Fibroblast of skin of back (primary cell): ENCODE data around the gene INAFM2.

ENCODE experiments used
- DNase-seq: peaks from one replicate; pipeline ENCODE4 v3.0.0-alpha.2; 2013

Gene INAFM2

DNA sequence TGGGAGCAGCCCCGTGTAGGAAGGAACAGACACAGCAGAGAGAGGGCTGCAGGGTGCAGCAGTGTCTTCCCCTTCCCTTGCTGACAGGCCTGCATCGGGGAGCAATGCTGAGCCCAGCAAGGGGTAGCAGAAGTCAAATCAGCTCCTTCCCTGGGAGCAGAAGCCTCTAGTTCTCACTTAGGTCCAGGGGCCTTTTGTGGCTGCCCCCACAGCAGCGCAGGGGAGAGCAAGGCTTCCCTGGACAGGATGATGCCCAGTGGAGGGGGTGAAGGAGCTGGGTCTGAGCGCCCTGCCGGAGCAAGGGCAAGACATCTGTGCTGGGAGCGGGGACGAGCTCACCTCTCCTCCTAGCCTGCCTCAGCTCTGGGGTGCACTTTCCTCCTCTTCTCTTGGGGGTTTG is 16.6 kb upstream of the INAFM2 start:
- DNase-seq: no peak

DNA sequence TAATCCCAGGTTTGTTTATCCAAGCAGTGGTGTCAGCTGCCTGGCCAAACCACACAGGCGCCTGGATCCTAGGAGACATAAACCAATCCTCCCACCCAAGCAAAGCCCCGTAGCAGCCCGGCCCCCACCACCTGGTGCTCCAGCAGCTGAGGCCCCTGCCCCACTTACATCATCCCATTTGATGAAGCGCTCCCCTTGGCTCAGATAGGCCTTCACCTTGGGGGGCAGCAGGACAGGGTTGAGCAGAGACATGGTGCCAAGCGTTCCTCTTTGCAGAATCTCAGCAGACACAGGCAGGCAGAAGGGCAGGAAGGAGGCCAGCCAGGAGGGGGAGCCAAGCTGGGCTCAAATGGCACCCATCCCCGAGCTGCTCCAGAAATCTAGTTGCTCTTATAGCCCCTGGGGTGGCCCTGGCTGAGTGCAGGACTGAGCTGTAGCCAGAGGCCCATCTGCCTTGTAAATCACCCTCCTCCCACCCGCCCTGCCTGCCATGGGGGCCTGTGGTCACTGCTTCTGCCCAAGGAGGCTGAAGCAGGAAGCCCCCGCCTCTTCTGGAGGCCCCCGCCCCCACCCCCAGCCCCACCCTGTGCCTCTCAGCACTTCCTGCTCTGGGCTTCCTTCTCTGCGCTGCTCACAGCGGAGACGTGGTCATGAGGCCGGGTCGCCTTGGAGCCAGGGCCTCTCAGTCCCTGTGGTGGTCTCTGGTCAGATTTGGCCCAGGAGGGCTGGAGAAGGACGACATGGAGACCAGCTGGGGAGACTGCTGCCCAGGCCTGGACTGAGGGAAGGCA is 15.9 kb upstream of the INAFM2 start, which contains the start of gene PLCB2:
Gene PLCB2, minus strand, starts transcription at position 515 of the 791 bp plus-strand sequence. Its CDS starts 263 bp downstream, at position 252.
- DNase-seq: no peak

DNA sequence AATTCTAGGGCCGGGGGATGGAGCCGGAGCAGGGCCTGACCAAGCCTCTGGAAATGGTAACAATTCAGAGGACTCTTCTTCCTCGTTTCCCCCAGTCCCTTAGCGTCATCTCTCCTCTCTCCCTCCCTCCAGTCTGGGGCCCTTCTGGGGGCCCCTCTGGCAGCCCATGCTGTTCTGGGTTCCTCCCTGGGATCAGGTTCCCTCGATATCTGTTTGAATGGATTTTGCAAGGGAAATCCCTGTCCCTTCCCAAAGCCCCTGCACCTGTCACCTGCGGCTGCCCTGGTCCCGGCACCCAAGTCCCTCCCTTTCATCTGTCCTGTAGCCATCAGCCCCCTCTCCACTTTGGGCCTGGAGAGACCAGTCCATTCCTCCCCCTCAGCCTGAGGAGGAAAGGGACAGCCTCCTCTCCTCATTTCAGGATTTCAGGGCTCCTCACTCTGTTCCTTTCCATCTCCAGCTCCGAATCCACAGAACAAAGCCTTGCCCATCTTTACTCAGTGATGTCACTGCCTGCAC is 14.1 kb upstream of the INAFM2 start:
- no peak for DNase-seq

DNA sequence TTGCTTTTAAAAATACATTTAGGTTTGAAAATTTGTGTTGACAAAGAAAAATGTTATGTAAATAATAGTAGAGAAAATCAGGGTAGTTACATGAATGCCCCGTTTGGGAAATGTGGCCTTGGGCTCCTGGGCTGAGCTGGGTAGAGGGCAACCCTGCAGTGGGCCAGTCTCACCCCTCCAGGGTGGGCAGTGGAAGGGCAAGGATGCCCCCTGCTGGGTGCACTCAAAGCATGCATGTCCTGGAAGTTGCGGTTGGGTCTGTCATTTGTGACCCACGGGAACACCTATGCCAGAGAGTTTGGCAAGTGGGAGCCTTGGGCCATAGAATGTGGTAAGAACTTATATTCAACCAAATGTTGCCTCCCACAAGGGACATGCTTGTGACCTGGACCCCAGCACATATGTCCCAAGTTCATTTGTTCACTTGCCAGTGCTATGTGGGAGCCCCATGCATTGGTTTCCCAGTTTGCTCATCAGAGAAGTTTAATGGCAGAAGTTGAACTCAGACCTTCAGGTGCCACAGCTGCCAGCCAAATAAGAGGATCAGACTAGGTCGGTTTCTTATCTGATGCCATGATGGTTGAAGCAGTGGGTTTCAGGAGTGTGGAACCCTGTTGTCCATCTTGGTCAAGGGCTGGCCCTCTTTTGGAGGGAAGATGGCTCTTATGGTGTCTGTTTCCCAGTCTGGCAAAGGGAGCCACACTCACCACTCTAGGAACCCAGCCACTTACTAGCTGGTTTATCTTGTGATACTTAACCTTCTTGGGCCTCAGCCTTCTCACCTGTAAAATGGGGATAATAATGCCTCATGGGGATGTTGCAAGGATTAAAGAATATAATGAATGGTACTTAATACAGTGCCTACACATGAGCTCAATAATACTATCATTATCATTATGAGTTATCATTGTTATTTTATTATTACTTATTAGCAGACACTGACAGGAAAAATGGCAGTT is 13.2 kb upstream of the INAFM2 start:
- DNase-seq: no peak

DNA sequence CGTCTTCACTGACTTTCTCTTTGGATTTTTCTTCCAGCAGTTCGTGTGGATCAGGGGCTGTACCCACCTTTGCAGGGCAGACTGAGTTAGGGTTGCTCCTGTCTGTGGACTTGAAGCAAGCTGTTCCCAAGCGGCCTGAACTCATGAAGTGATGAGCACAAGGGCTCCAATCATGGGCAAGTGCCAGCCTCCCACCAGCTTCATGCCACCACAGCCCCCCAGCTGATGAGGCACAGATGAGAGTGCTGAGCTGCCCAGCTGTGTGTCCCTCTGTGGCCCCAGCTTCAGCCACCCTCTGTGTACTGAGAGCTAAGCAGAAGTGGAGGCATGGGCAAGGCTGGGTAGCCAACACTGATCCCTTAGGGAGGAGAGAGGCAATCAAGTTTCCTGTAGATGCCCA is 12.5 kb upstream of the INAFM2 start:
- no peak for DNase-seq

DNA sequence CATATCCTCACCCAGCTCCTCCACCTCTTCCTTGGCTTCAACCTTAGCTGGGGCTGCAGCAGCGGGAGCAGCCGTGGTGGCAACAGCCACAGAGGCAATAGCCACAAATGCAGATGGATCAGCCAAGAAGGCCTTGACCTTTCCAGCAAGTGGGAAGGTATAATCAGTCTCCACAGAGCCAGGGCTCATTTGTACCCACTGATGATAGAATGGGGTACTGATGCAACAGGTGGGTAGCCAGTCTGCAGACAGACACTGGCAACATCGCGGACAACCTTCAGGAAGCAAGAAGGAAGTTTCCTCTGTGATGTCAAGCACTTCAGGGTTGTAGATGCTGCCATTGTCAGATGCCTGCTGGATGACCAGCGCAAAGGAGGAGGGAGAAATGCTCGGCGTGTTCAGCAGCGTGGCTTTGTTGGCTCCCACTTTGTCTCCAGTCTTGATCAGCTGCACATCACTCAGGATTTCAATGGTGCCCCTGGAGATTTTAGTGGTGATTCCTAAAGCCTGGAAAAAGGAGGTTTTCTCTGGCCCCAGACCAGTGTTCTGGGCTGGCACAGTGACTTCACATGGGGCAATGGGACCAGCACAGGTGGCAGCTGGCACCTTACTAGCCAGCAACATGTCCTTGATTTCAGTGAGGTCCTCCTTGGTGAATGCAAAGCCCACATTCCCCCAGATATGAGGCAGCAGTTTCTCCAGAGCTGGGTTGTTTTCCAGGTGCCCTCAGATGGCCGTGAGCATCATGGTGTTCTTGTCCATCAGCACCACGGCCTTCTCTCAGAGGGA is 10.9 kb upstream of the INAFM2 start:
- DNase-seq: no peak

DNA sequence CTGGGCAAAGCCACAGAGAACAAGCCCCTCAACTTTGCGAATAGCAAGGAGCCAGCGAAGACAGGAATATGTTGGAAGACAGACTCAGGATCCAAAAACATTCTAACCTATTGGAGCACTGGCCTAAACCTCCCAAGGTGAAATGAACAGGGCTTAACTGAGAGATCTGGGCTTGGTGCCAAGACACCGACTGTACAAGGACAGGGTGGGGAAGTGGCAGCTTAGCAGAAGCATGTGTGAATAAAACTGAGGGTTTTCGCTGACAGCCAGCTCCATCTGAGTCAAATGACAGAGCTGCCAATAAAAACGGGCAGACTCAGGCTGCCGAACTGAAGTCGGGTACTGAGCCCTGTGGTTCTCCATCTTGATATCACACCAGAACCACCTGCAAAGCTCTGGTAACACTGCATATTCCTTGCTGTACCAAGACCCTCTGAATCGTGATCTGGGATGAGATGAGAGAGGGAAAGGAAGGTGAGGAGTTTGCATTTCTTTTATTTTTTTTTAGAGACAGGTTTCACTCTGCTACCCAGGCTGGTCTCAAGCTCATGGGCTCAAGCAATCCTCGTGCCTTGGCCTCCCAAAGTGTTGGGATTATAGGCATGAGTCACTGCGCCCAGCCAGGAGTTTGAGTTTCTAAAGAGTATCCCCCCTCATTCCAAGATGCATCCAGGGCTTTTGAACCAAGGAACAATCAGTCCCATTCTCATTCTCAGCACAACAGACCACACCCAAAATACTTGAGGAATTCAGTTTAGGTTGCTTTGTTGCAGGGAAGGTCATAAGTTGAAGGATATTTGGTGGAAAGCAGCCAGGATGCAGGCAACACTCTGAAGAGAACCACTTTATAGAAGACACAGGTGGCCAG is 9.7 kb upstream of the INAFM2 start:
- peak; percentile 59 for DNase-seq

DNA sequence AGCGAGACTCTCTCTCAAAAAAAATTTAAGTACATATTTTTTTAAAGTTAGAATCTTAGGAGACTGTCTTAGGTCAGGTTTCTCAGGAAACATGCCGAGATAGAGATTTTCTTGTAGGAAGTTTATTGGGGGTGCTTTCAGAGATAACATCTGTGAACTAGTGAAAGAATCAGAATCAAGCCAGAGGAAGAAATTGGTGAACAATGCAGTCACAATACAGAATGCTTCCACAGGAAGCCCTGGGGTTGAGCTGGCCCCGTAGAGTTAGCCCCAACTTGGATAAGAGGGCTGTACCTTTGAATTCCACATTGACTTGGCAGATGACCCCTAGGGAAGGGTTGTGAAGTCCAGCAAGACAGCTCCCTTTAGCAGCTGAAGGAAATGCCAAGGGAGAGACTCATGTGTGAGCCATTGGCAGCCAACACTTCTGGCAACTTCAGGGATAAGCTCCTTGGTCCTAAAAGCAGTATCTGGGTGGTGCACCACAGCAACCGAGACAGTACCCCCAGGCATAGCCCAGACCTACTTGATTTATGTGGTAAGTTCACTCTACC is 8.7 kb upstream of the INAFM2 start:
- peak; percentile 71 for DNase-seq

DNA sequence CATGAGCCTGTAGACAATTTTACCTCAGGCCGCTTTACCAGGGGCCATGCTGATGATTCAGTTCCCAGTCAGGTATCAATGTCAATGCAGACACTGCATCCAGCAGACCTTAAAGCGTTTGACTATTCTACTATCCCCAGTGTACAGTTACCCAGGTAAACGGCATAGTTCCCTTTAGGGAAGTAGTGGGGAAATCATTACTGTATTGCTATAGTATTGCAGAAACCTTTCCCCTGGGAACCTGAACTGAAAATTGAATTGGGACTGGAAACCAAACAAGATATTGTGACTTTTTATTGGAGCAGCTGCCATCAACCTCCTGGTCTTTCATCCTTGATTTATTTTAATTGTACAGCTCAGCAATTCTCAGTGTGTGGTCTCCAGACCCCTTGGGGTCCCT is 6.6 kb upstream of the INAFM2 start:
- DNase-seq: no peak

DNA sequence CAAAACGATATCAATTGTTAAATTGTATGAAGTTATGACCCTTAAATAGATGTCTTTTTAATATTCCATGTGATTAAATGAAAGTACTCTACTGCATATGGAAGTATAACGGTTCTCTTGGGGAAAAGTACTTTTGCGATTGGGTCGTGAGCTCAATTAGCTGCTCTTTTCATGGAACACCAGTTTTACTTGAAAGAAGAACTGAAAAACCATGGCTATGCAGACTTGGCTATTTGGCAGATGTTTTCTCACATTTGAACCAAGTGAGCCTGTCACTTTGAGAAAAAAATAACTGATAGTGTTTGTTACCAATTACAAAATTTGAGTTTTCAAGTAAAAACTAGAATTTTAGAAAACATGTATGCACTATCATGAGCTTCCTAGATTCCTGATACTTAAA is 5.9 kb upstream of the INAFM2 start:
- DNase-seq: no peak

DNA sequence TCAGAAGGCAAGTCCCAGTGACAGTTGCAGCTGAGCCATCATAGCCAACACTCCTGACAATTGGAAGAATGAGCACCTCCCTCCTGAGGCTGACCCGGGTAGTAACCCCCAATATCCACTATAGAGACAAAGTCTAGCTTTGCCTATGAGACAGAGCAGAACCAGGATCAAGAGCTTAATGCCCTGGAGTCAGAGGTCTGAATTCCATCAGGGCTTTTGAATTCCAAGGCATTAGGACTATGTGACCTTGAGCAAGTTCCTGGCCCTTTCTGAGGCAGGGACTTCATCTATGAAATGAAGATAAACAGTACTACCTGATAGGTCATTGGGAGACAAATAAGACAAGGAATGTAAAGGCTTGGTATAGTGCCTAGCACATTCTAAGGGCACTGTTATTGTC is 3.1 kb upstream of the INAFM2 start:
- DNase-seq: no peak

DNA sequence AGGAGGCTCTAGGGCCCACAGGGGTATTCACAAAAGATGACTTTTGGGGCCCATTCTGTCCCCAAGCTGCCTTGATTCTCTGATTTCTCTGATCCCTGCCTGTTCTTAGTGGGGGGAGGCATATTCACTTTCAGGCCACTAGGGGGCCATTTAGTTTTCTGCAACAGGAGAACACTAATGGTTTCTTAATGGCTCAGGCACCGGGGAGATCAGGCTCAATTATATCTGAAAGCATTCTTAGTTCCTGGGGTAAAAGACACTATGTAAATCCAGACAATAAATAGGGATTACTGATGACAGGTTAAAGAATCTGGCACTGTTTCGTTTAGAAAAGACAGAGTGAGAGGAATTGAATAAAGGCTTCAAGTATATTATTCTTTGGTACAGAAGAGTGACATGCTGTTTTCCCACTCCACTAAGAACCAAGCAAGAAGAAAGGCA is 2.5 kb upstream of the INAFM2 start:
- peak; percentile 68 for DNase-seq

DNA sequence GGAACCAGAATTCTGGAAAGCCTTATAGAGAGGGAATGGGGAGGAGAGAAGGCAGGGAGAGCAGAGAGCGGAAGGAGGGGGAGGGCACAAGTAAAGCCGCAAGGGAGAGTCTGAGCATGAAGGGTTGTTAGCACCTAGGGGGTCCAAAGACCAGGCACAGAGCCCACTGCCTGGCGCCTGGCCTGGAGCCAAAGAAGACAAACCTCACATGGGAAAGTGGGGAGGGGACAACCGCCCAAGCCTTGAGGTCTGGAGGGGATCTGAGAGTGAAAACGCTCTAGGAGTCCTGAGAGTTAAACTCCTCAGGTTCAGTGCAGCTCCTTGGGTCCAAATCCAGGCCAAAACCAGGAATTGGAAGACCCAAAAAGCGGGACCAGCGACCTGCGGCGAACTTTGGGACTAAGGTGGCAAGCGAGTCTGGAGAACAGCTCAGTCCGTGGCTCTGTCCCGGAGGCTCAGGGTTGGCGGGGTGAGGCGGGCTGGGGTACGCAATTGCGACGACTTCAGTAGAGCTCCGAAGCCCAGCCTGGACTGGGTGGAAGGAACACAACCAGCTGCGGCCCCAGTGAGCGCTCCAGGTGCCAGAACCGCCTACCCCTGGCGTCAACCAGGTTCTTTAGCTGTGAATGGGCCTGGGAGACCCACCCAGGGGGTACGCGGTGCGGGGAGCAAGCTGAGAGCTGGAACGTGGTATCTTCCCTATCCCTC is 807 bp upstream of the INAFM2 start:
- peak; percentile 81 for DNase-seq

DNA sequence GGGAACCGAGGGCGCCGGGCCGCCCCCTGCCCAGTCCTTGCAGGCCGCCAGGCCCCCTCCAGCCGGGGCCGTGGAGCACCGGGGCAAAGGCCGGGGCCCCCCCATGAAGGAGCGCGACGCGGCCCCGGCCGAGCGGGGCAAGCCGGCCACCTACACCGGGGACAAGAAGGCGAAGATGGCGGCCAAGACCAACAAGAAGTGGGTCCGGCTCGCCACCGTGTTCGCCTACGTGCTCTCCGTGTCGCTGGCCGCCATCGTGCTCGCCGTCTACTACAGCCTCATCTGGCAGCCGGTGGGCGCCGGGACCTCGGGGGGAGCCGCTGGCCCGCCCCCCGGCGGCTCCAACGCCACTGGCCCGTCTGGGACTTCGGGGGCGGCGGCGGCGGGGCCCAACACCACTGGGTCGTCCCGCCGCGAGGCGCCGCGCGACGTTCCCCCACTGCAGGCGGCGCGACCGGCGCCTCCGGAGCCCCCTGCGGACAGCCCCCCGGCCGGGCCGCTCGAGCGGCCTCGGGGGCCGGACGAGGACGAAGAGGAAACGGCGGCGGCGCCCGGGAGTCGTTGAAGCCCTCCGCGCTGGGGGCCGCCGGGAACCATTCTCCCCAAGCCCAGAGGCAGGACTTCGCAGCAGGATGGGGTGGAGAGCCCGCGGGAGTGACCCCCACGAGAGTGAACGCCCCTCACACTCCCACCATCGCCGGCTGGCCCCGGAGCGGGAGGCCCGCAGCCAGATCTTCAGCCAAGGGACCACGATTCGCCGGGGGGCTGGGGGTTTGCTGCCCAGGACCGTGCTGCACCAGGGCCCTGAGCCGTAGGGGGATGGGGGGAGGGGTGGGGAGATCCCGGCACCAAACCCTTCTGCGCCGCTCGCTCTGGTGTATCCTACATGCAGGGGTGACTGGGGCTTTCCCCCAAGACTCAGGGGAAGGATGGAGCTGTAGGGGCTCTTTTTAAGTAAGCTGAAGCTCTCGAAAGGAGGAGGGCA is 753 bp downstream of the INAFM2 start:
- DNase-seq: no peak

DNA sequence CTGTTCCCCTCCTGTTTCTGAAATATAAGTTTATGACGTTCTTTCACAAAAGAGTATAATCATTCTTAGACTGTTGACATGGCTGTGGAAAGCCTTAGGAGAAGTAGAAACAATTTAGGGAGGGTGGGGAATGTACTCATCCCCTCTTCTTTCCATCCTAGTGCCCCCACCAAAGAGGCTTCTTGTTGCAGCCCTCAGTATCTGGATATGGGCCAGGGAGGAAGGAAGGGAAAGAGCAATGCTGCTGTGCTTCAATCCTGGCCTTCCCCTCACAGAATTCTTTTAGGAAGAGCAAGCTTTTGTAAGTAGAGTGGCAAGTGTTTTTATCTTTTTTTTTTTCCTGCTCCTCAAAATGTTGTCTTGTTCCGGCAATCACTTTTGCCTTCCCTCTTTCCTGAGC is 1.7 kb downstream of the INAFM2 start:
- DNase-seq: no peak

DNA sequence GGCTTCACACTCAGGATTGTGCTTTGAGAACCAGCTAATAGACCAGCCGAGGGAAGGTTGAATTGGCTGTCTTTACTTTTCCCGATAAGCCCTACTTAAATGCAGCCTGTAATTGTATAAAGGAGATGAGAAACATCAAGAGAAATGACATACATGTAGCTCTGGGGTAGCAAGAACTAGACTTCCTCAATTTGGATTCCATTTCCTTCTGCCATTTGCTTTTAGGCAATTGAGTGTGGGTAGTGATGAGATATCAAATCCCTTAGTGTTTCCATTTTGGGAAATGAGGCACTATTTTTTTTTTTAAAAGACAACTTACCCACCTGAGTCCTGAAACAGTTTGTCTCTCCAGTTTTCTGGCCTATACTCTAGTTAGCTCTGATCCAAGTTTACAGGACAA is 2.2 kb downstream of the INAFM2 start:
- DNase-seq: no peak

DNA sequence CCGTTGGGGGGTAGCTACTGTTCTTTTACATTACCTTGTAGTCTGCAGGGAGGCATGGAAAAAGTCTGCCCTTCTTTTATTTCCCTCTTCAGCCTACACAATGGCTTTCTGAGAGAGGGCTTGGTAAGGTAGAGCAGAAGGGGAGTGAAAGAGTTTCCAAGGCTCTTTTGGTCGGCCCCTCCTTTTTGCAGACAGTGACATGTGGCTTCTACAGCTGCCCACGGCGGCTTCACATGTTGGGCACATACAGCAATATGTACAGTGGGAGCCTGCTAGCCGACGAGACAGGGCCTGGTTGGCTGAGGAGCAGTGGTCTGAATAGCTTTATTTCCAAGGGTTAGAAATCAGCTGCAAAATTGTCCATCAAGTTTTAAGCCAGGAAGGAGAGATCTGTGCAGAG is 4.0 kb downstream of the INAFM2 start:
- DNase-seq: no peak

DNA sequence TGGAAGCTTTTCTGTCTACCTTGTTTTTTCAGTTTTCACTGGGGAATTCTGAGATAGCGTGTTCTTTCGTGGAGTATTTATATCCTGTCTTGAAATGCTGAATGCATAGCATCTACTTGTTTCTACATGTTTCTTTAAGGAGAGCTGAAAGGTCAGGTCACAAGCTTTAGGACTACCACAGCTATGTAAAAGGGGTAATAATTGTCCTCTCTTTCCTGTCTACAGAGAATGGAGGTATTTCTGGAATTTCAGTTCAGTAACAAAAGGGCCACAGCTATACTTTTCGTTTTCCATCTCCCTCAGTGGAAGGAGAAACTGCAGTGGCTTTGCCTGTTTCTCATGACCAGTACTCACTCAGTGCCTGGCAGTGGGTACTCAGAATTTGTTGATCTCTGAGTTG is 4.7 kb downstream of the INAFM2 start:
- peak; percentile 75 for DNase-seq

DNA sequence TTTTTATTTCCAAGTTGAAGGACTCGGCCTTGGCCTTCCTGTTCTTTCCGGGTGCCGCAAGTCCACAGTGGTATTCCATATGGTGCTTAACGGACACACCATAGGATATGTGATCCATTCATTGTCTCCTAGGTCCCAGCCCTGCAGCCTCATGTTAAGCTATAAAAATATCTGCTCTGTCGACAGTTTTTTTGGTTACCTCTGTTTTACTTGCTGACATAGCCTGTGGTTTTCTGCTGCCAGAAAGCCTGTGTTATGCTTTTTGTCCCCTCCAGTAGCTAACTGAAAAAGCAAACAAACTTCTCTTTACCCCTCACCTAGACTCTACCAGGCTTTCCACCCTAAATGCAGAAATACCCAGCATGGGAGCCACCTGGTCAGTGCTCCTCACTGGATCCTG is 5.3 kb downstream of the INAFM2 start:
- no peak for DNase-seq
